Measurements from ENCODE around the gene CKAP5.

GRCh38 chr11:46860218-46860617 is 14.1 kb upstream of the CKAP5 start:
- TF ChIP-seq SUZ12 (IDR thresholded peaks at IDR 0.05) = no peak
- TF ChIP-seq NFRKB (IDR thresholded peaks at IDR 0.05) = no peak
- TF ChIP-seq LEF1 (IDR thresholded peaks at IDR 0.05; ENCODE audit: borderline replicate concordance) = no peak
- TF ChIP-seq BHLHE40 (IDR thresholded peaks at IDR 0.05; ENCODE audit: borderline replicate concordance) = no peak
- TF ChIP-seq ARNT (IDR thresholded peaks at IDR 0.05) = no peak
- TF ChIP-seq FOXA1 (IDR thresholded peaks at IDR 0.05) = no peak
- no peak for TF ChIP-seq SP1 (IDR thresholded peaks at IDR 0.05)
- TF ChIP-seq FOXK2 (IDR thresholded peaks at IDR 0.05) = no peak
